ENCODE results near the gene PRC1.
"Not testable (repeated sequence)": the region's sequence is repeated elsewhere in the genome, so short reads cannot be mapped to it uniquely, and the experiment has no call there.

The PRC1 gene

GRCh38 chr15:90938261-90938660, 56.1 kb downstream of the PRC1 start:
- DNase-seq (ENCODE audit: insufficient read length, low spot score) (no peak), FAIRE-seq (no peak)

DNA sequence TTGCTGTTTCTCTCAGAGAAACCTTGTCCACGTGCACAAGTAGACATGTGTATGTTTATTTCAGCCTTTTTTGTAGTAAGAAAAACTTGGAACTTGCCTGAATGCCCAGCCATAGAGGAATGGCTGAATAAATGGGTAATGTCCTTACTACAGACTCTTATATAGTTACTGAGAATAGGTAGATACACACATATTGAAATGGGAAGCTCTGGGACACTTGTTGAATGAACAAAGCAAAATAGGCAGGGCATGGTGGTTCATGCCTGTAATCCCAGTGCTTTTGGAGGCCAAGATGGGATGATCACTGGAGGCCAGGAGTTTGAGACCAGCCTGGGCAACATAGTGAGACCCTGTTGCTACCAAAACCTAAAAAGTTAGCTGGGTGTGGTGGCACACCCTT, 57.5 kb downstream of the PRC1 start:
- DNase-seq (ENCODE audit: insufficient read length, low spot score), result no peak
- no peak for FAIRE-seq

GRCh38 chr15:90934949-90935751, 59.2 kb downstream of the PRC1 start, which contains the start of gene UNC45A:
Gene UNC45A, plus strand, starts transcription at chr15:90935285. Its CDS starts 40 bp downstream, at chr15:90935325.
- FAIRE-seq, result peak; percentile 72
- peak; percentile 91 for DNase-seq (ENCODE audit: insufficient read length, low spot score)

DNA sequence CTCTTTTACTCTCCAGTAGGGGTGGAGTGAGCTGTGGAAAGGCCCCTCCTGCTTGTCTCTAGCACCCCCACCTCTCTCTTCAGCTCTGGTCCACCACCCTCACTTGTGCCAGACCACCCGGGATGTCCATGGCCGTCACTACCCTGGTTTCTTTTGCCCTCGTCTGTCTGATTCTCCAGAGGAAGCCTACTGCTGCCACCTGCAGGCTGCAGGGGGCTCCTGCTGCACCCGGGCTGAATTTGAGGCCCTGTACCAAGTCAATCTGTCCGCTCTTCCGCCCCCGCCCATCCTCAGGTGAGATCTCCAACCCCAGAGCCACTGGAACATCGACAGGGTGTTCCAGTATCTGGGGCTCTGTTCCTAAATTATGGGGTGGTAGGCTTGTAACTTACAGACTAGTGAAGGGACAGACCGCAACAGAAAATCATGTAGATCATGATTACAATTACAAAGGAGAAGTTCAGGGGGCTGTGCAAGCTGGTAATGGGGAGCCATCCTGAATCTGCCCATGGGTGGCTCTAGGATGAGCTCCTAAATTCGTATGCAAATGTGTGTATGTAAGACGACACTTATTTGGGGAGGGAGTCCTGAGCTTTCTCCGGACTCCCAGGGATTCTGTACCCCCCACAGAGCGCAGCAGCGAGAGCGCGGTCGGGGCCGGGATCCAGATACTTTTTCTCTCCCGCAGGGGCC, 59.9 kb downstream of the PRC1 start:
- FAIRE-seq (peak; percentile 59), DNase-seq (ENCODE audit: insufficient read length, low spot score) (peak; percentile 56)

DNA sequence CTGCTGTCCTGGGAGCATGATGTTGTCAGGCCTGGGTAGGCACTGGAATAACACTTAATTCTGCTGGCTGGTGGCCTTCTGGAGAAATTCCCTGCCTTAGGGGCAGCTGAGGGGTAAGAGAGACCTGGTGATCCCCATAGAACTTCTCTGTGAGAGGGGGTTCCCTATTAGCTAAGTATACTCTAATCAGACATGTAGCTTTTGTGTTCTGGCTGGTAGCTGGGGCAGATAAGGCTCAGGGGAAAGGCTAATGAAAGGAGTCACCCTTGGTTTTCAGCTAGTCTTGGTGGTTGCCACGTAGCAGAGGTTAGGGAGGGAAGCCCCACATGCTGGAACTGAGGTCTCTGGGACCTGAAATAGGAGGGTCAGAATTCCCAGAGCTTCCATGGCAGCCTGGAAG, 61.0 kb downstream of the PRC1 start:
- FAIRE-seq (no peak), DNase-seq (ENCODE audit: insufficient read length, low spot score) (no peak)

DNA sequence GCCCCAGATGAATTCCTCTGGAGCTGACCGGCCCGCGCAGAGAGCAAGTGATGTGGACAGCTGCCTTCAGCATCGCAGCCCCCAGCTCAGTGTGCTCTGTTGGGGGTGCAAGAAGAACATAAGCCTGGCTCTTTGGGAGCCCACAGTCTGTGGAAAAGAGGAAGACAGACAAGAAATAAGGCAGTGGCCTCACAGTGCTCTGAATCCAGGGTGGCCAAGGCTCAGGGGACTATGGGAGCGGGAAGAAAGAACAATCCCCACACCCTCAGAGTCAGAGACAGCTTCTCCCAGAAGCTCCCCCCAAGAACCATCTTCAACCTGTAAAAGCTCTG, 61.7 kb downstream of the PRC1 start:
- no peak for FAIRE-seq
- DNase-seq (ENCODE audit: insufficient read length, low spot score), result no peak

GRCh38 chr15:90931828-90932659, 62.3 kb downstream of the PRC1 start, which contains the start of gene HDDC3:
Gene HDDC3, minus strand, starts transcription at chr15:90932549. Its CDS starts 9 bp downstream, at chr15:90932540.
- FAIRE-seq (peak; percentile 69), DNase-seq (ENCODE audit: insufficient read length, low spot score) (peak; percentile 65)

- DNase-seq (ENCODE audit: insufficient read length, low spot score) (no peak), FAIRE-seq (no peak)
Measured at GRCh38 chr15:90931575-90931827, 62.8 kb downstream of the PRC1 start.

DNA sequence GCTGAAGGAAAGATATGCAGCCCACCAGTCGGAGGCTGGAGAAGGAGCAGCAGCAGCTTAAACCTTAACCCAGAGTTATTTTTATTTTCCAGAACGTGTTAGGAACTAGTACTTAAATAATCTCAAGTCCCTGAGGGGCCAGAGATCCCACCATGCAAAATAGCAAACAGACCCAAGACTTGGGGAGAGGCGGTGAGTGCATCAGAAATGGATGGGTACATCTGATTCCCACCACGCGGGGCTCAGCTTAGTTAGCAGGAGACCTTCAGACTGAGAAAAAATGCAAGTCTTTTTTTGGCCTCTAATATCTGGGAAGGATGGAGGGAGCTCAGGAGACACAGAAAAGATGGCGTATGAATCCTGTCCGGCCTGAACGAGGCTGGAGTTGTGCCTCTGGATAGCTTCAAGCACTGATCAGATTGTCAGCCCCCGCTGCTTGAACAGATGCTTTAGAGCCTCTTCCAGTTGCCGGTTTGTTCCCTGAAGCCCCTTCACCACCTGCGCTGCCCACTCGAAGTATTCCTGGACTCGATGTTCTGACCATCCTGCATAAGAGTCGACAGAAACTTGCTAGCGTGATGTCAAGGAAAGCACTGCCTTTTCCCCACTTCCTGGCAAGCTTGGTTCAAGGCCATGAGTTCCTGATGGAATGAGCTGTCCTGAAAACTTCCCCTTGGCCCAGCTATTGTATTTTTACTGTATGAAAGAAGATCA, 63.3 kb downstream of the PRC1 start:
- no peak for DNase-seq (ENCODE audit: insufficient read length, low spot score)
- FAIRE-seq, result no peak

GRCh38 chr15:90929246-90930019, 64.9 kb downstream of the PRC1 start:
- no peak for DNase-seq (ENCODE audit: insufficient read length, low spot score)
- no peak for FAIRE-seq

DNA sequence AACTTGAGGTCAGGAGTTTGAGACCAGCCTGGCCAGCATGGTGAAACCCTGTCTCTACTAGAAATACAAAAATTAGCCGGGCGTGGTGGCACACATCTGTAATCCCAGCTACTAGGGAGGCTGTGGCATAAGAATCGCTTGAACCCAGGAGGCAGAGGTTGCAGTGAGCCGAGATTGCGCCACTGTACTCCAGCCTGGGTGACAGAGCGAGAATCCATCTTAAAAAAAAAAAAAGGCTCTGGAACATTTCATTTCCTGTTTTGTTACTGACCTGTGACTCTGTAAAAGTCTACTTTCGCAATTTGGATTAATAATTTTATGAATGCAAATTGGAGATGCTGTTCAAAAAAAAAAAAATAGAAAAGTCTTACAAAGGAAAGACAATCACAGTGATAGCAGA, 66.2 kb downstream of the PRC1 start:
- DNase-seq (ENCODE audit: insufficient read length, low spot score); FAIRE-seq: not testable (repeated sequence)

DNA sequence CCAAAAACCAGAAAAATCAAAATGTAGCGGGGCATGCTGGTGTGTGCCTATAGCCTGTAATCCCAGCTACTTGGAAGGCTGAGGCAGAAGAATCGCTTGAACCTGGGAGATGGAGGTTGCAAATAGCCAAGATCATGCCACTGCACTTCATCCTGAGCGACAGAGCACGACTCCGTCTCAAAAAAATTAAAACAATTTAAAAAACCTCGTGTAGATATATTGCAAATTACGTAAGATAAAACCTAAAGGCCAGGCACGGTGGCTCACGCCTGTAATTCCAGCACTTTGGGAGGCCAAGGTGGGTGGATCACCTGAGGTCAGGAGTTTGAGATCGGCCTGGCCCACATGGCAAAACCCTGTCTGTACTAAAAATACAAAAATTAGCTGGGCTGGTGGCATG, 67.6 kb downstream of the PRC1 start:
- FAIRE-seq, result not testable (repeated sequence)

GRCh38 chr15:90924375-90924774, 70.0 kb downstream of the PRC1 start:
- DNase-seq (ENCODE audit: insufficient read length, low spot score) (peak; percentile 44), FAIRE-seq (peak; percentile 82)

More for the DNA sequence above, 67.6 kb downstream of the PRC1 start:
- DNase-seq (ENCODE audit: insufficient read length, low spot score), result not testable (repeated sequence)

DNA sequence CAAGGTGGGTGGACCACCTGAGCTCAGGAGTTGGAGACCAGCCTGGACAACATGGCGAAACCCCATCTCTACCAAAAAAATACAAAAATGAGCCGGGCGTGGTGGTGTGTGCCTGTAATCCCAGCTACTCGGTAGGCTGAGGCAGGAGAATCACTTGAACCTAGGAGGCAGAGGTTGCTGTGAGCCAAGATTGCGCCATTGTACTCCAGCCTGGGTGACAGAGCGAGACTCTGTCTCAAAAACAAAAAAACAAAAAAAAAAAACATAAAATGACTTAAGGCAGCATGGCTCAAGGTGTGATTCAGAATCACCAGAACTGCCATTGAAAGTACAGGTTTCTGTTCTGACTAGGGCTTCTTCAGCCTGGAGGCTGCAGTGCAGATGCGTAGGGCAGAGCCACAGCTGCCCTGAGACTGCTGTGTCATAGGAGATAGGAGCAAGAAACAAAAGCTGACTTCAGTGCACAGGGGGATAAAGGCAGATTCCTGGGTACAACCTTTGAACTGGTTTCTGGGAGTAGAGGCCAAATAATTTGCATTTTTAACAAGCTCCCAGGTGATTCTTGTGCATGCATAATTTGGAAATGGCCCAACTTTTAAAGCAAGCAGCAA, 71.5 kb downstream of the PRC1 start:
- not testable (repeated sequence) for FAIRE-seq
- peak; percentile 52 for DNase-seq (ENCODE audit: insufficient read length, low spot score)

DNA sequence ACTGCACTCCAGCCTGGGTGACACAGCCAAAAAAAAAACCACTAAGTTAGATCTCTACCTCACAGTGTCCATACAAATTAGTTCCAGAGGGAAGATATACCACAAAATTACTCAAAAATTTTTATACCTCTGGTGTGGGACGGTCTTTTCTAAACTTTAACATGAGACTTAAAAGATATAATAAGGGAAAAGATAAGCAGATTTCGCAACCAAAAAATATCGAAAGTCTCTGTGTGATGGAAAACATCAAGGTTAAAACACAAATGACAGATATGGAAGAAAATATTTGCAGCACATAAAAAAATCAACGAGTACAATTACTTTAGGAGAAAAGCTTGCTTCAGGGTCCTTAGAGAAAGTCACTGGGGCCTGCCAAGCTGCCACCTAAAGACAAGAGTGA, 72.4 kb downstream of the PRC1 start:
- FAIRE-seq, result no peak
- no peak for DNase-seq (ENCODE audit: insufficient read length, low spot score)

- DNase-seq (ENCODE audit: insufficient read length, low spot score) (no peak), FAIRE-seq (no peak)
Measured at GRCh38 chr15:90918835-90919234, 75.5 kb downstream of the PRC1 start.

DNA sequence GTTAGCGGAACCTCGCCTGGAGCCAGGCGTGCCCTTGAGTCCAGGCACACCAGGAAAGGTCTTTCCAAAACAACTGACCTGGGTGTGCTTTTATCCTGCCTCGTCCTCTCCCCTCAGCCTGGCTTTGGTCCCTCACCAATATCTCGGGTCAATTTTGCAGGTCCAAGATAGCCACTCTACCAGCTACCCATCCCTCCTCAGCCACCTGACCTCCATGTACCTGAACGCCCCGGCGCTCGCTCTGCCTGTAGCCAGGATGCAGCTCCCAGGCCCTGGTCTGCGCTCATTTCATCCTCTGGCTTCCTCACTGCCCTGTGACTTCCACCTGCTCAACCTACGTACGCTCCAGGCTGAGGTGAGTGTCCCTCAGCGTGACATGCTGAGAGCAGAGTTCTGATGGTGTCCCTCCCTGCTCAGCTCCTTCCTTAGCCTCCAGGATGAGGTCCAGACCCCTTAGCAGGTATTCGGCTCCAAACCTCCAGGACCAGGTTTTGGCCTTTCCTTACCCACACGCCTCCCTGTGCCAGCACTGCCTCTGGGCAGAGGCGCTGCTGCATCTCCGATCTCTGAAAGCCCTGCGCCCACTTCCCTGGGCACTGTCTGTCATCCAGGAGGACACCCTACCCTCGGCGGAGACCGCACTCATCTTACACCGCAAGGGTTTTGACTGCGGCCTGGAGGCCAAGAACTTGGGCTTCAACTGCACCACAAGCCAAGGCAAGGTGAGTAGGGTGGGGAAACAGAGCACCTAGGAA, 76.1 kb downstream of the PRC1 start:
- FAIRE-seq (no peak), DNase-seq (ENCODE audit: insufficient read length, low spot score) (no peak)

- DNase-seq (ENCODE audit: insufficient read length, low spot score) (no peak), FAIRE-seq (no peak)
Measured at GRCh38 chr15:90917569-90917968, 76.8 kb downstream of the PRC1 start.

DNA sequence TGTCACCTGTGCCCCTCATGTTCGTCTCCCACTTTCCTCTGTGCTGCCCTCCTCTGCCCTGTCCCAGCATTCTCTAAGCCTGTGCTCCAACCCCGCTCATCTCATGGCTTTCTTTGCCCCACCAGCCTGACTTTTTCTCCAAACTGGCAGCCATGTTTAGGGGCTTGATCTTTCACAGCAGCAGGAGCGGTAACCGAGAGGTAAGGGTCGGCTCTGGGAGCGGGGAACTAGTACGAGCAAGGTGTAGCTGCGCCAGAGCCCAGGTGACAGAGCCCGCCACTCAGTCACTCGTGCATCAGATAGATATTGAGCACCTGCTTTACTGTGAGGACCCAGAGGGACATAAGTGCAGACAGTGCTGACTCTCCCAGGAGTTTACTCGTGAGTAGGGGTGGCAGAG, 77.9 kb downstream of the PRC1 start:
- FAIRE-seq (no peak), DNase-seq (ENCODE audit: insufficient read length, low spot score) (no peak)
